Stimulated activated naive CD8-positive, alpha-beta T cell treated with anti-CD3 and anti-CD28 coated beads, Interleukin-15, Interleukin-2, amounts not matched to agents 100 ng/mL and 50 ng/mL, for 24 hours (primary cell): ENCODE data around the gene RASGRP4.
A peak's percentile ranks its signal among the peaks of the same experiment; 100 is the strongest.
"Not testable (repeated sequence)": the region's sequence is repeated elsewhere in the genome, so short reads cannot be mapped to it uniquely, and the experiment has no call there.

Source experiments
- H3K27ac Mint-ChIP-seq: one replicate; pipeline ENCODE4 v1.8.0; 2021; ENCODE audit warnings: mild to moderate bottlenecking, mixed read lengths
- H3K27me3 Mint-ChIP-seq: one replicate; pipeline ENCODE4 v1.8.0; 2021; ENCODE audit warnings: mixed read lengths
- H3K36me3 Mint-ChIP-seq: one replicate; pipeline ENCODE4 v1.8.0; 2021; ENCODE audit warnings: low read depth, mixed read lengths
- H3K4me1 Mint-ChIP-seq: one replicate; pipeline ENCODE4 v1.8.0; 2021; ENCODE audit warnings: low read depth, mixed read lengths
- H3K4me3 Mint-ChIP-seq: one replicate; pipeline ENCODE4 v1.8.0; 2021; ENCODE audit warnings: mild to moderate bottlenecking, mixed read lengths
- H3K9me3 Mint-ChIP-seq: one replicate; pipeline ENCODE4 v1.8.0; 2021; ENCODE audit warnings: mixed read lengths

RASGRP4 gene

GRCh38 chr19:38425810-38426466 lies at the start of gene RASGRP4:
Gene RASGRP4 (minus strand): TSS chr19:38426219. CDS start chr19:38426091, 128 bp downstream.
- H3K9me3 Mint-ChIP-seq: no peaks in the 10 kb centered on the region
- H3K36me3 Mint-ChIP-seq: no peaks in the 10 kb centered on the region
- H3K27ac Mint-ChIP-seq: peak within 1 kb of the TSS; percentile 79
- peak within 1 kb of the TSS; percentile 50 for H3K4me3 Mint-ChIP-seq
- no peaks in the 10 kb centered on the region for H3K27me3 Mint-ChIP-seq
- H3K4me1 Mint-ChIP-seq: peaks cover 39% of the 10 kb centered on the region

GRCh38 chr19:38475176-38475575 lies 49.2 kb upstream of the RASGRP4 start:
- Mint-ChIP-seq H3K9me3 (no peaks in the 10 kb centered on the region), H3K4me1 (no peaks in the 10 kb centered on the region), H3K27me3 (peaks cover 3% of the 10 kb centered on the region), H3K27ac (no peak overlapping the region), H3K4me3 (no peak overlapping the region), H3K36me3 (no peaks in the 10 kb centered on the region)

- H3K36me3 Mint-ChIP-seq: no peaks in the 10 kb centered on the region
- no peak overlapping the region for H3K27ac Mint-ChIP-seq
- H3K27me3 Mint-ChIP-seq: peaks cover 3% of the 10 kb centered on the region
- no peaks in the 10 kb centered on the region for H3K4me1 Mint-ChIP-seq
- no peaks in the 10 kb centered on the region for H3K9me3 Mint-ChIP-seq
- H3K4me3 Mint-ChIP-seq: no peak overlapping the region
These were observed 47.2 kb upstream of the RASGRP4 start for GRCh38 chr19:38473201-38473600.

GRCh38 chr19:38472725-38473124 lies 46.7 kb upstream of the RASGRP4 start:
- H3K9me3 Mint-ChIP-seq, H3K36me3 Mint-ChIP-seq, H3K4me1 Mint-ChIP-seq, H3K27ac Mint-ChIP-seq, H3K4me3 Mint-ChIP-seq, H3K27me3 Mint-ChIP-seq: not testable (repeated sequence)

GRCh38 chr19:38470788-38471480 lies 44.9 kb upstream of the RASGRP4 start:
- Mint-ChIP-seq H3K4me3 (no peak overlapping the region), H3K4me1 (no peaks in the 10 kb centered on the region), H3K36me3 (no peaks in the 10 kb centered on the region), H3K27me3 (no peaks in the 10 kb centered on the region), H3K27ac (no peak overlapping the region), H3K9me3 (no peaks in the 10 kb centered on the region)

GRCh38 chr19:38469151-38469550 lies 43.1 kb upstream of the RASGRP4 start:
- H3K4me1 Mint-ChIP-seq: no peaks in the 10 kb centered on the region
- H3K27me3 Mint-ChIP-seq: no peaks in the 10 kb centered on the region
- H3K4me3 Mint-ChIP-seq: no peak overlapping the region
- H3K9me3 Mint-ChIP-seq: no peaks in the 10 kb centered on the region
- H3K36me3 Mint-ChIP-seq: no peaks in the 10 kb centered on the region
- no peak overlapping the region for H3K27ac Mint-ChIP-seq

- Mint-ChIP-seq H3K36me3 (no peaks in the 10 kb centered on the region), H3K4me3 (no peak overlapping the region), H3K27me3 (no peaks in the 10 kb centered on the region), H3K9me3 (no peaks in the 10 kb centered on the region), H3K4me1 (no peaks in the 10 kb centered on the region), H3K27ac (no peak overlapping the region)
These were observed 41.8 kb upstream of the RASGRP4 start for GRCh38 chr19:38467541-38468525.

GRCh38 chr19:38466050-38466449 lies 40.0 kb upstream of the RASGRP4 start:
- no peaks in the 10 kb centered on the region for H3K4me1 Mint-ChIP-seq
- no peak overlapping the region for H3K27ac Mint-ChIP-seq
- peaks cover 7% of the 10 kb centered on the region for H3K27me3 Mint-ChIP-seq
- H3K9me3 Mint-ChIP-seq: no peaks in the 10 kb centered on the region
- H3K4me3 Mint-ChIP-seq: no peak overlapping the region
- H3K36me3 Mint-ChIP-seq: no peaks in the 10 kb centered on the region

GRCh38 chr19:38464421-38465082 lies 38.5 kb upstream of the RASGRP4 start:
- H3K27ac Mint-ChIP-seq: no peak overlapping the region
- peaks cover 7% of the 10 kb centered on the region for H3K27me3 Mint-ChIP-seq
- no peaks in the 10 kb centered on the region for H3K4me1 Mint-ChIP-seq

GRCh38 chr19:38463365-38463764 lies 37.3 kb upstream of the RASGRP4 start:
- H3K27ac Mint-ChIP-seq: no peak overlapping the region
- no peaks in the 10 kb centered on the region for H3K9me3 Mint-ChIP-seq
- no peaks in the 10 kb centered on the region for H3K36me3 Mint-ChIP-seq
- H3K27me3 Mint-ChIP-seq: peaks cover 7% of the 10 kb centered on the region
- no peaks in the 10 kb centered on the region for H3K4me1 Mint-ChIP-seq
- H3K4me3 Mint-ChIP-seq: no peak overlapping the region

More at GRCh38 chr19:38464421-38465082, 38.5 kb upstream of the RASGRP4 start:
- H3K36me3 Mint-ChIP-seq: no peaks in the 10 kb centered on the region
- no peaks in the 10 kb centered on the region for H3K9me3 Mint-ChIP-seq
- no peak overlapping the region for H3K4me3 Mint-ChIP-seq

GRCh38 chr19:38458991-38459390 lies 33.0 kb upstream of the RASGRP4 start:
- H3K27me3 Mint-ChIP-seq: peaks cover 7% of the 10 kb centered on the region
- H3K4me3 Mint-ChIP-seq: no peak overlapping the region
- no peaks in the 10 kb centered on the region for H3K36me3 Mint-ChIP-seq
- no peak overlapping the region for H3K27ac Mint-ChIP-seq
- H3K9me3 Mint-ChIP-seq: no peaks in the 10 kb centered on the region
- no peaks in the 10 kb centered on the region for H3K4me1 Mint-ChIP-seq

- no peaks in the 10 kb centered on the region for H3K4me1 Mint-ChIP-seq
- H3K4me3 Mint-ChIP-seq: no peak overlapping the region
- peaks cover 7% of the 10 kb centered on the region for H3K27me3 Mint-ChIP-seq
- no peak overlapping the region for H3K27ac Mint-ChIP-seq
- no peaks in the 10 kb centered on the region for H3K36me3 Mint-ChIP-seq
- no peaks in the 10 kb centered on the region for H3K9me3 Mint-ChIP-seq
These were observed 31.8 kb upstream of the RASGRP4 start for GRCh38 chr19:38457690-38458405.

- Mint-ChIP-seq H3K27ac (no peak overlapping the region), H3K4me1 (no peaks in the 10 kb centered on the region), H3K27me3 (peaks cover 2% of the 10 kb centered on the region), H3K4me3 (no peak overlapping the region), H3K36me3 (no peaks in the 10 kb centered on the region), H3K9me3 (no peaks in the 10 kb centered on the region)
These were observed 31.2 kb upstream of the RASGRP4 start for GRCh38 chr19:38457202-38457601.

- Mint-ChIP-seq H3K27ac (no peak overlapping the region), H3K4me3 (no peak overlapping the region), H3K27me3 (no peaks in the 10 kb centered on the region), H3K36me3 (no peaks in the 10 kb centered on the region), H3K4me1 (no peaks in the 10 kb centered on the region), H3K9me3 (no peaks in the 10 kb centered on the region)
These were observed 29.0 kb upstream of the RASGRP4 start for GRCh38 chr19:38455031-38455430.
